Lung (tissue), 12 donors: Measurements from ENCODE around the gene MYH10. TPM values are rescaled to one million over a fixed set of nuclear protein-coding genes. Genes with fewer than 3 reads are reported as not detected.

Experiments
- ATAC-seq: fragments of 200-7000 bp; cut with Tn5 transposase; one replicate; pipeline ENCODE4 v1.9.1; 2020; ENCODE audit warnings: moderate number of reproducible peaks; ENCODE audit not compliant: insufficient read depth, low FRiP score
- DNase-seq, 3 donors: peaks; one replicate each; pipeline ENCODE4 v3.0.0-alpha.2; 2013 to 2017
- H3K27ac ChIP-seq, 2 donors: one replicate each; pipeline ENCODE4 v1.5.1; 2013; ENCODE audit warnings: mild to moderate bottlenecking in 2 of 2, moderate library complexity in 2 of 2, control low read depth in 1 of 2, inconsistent platforms in 1 of 2, low read depth in 1 of 2, low read length in 1 of 2
- H3K27me3 ChIP-seq, 3 donors: one replicate each; pipeline ENCODE4 v1.5.1; 2013; ENCODE audit warnings: low read length in 2 of 3; ENCODE audit not compliant: control insufficient read depth in 3 of 3, insufficient read depth in 3 of 3
- H3K36me3 ChIP-seq, 4 donors: one replicate each; pipeline ENCODE4 v1.5.1; 2013; ENCODE audit warnings: low read length in 4 of 4, mild to moderate bottlenecking in 1 of 4, moderate library complexity in 1 of 4; ENCODE audit not compliant: control insufficient read depth in 4 of 4, insufficient read depth in 4 of 4
- H3K4me1 ChIP-seq, 5 donors: one replicate each; pipeline ENCODE4 v1.5.1; 2013; ENCODE audit warnings: low read length in 5 of 5, mild to moderate bottlenecking in 2 of 5, moderate library complexity in 1 of 5; ENCODE audit not compliant: control insufficient read depth in 5 of 5, insufficient read depth in 5 of 5
- H3K4me3 ChIP-seq: one replicate; pipeline ENCODE4 v1.5.1; 2013; ENCODE audit warnings: mild to moderate bottlenecking, control low read depth, moderate library complexity
- H3K9ac ChIP-seq, 2 donors: one replicate each; pipeline ENCODE4 v1.5.1; 2013; ENCODE audit warnings: low read length in 2 of 2, control low read depth in 1 of 2; ENCODE audit not compliant: insufficient read depth in 1 of 2
- H3K9me3 ChIP-seq, 4 donors: one replicate each; pipeline ENCODE4 v1.5.1; 2013; ENCODE audit warnings: low read length in 3 of 4, mild to moderate bottlenecking in 1 of 4, moderate library complexity in 1 of 4; ENCODE audit not compliant: control insufficient read depth in 4 of 4, insufficient read depth in 3 of 4
- CTCF ChIP-seq: IDR thresholded peaks from 2 replicates; pipeline ENCODE4 v1.5.1; 2012; ENCODE audit warnings: mild to moderate bottlenecking; ENCODE audit errors: control extremely low read depth, extremely low read depth
- WGBS, 2 donors: extraction: QIAGEN DNeasy Blood & Tissue Kit; methylation state at CpG; one replicate each; pipeline ENCODE4 v1.1.7; 2013; 5-methylcytosine and 5-hydroxymethylcytosine counted together
- polyA plus RNA-seq, 2 donors: library from polyadenylated mRNA; stranded (reverse); fragments of 200-250 nt; gene quantifications; one replicate each; pipeline ENCODE4 v1.2.1, GENCODE V29; 2013
- total RNA-seq, 2 donors: library from RNA; depleted of rRNA in 1 of 2; stranded (reverse); fragments of >200 nt in 1 of 2; gene quantifications; one replicate each; pipeline ENCODE4 v1.2.1, GENCODE V29; 2014 to 2021
- donor health status: control.
- donor health status: control.
- donor health status: Bipolar disorder and iron deficiency.
- donor health status: healthy.
- donor health status: DM: yes; HTN: yes; CAD: no.

MYH10 gene
- total and polyA plus RNA-seq, 4 donors = 9.6 to 194 (median 44.7) TPM

- ATAC-seq = no peak
- H3K36me3 ChIP-seq = no peaks in the 10 kb centered on the region
- no peaks in the 10 kb centered on the region for H3K9me3 ChIP-seq
- H3K27me3 ChIP-seq = no peaks in the 10 kb centered on the region
- no peak for DNase-seq
- no peak overlapping the region for H3K27ac ChIP-seq
- no peaks in the 10 kb centered on the region for H3K4me1 ChIP-seq
- H3K9ac ChIP-seq = no peak overlapping the region
- no peak for TF ChIP-seq CTCF
- no peak overlapping the region for H3K4me3 ChIP-seq
- WGBS, 2 donors = 83 to 86% methylated on average over 1 of the region's 1 CpG
Measured at GRCh38 chr17:8639709-8640108, 9.2 kb upstream of the MYH10 start.

- ATAC-seq = no peak
- no peaks in the 10 kb centered on the region for H3K36me3 ChIP-seq
- no peak overlapping the region for H3K4me3 ChIP-seq
- TF ChIP-seq CTCF = no peak
- H3K4me1 ChIP-seq = peaks cover 0 to 27% (median 9%) of the 10 kb centered on the region in 5 donors
- 10 to 15% methylated on average over 3 of the region's 3 CpGs for WGBS, 2 donors
- no peak overlapping the region for H3K9ac ChIP-seq
- H3K9me3 ChIP-seq = peaks cover 0 to 2% (median 0%) of the 10 kb centered on the region in 4 donors
- no peak overlapping the region for H3K27ac ChIP-seq
- peak; percentile 21 to 44 (median 43) for DNase-seq
- H3K27me3 ChIP-seq = no peaks in the 10 kb centered on the region
Measured at GRCh38 chr17:8632061-8632460, 1.5 kb upstream of the MYH10 start.

GRCh38 chr17:8631554-8631877 lies 991 bp upstream of the MYH10 start:
- peak overlapping the region; percentile 2 to 82 for H3K9ac ChIP-seq
- no peaks in the 10 kb centered on the region for H3K27me3 ChIP-seq
- H3K4me3 ChIP-seq = peak overlapping the region; percentile 50
- no peak for ATAC-seq
- H3K4me1 ChIP-seq = peaks cover 0 to 27% (median 9%) of the 10 kb centered on the region in 5 donors
- H3K9me3 ChIP-seq = peaks cover 0 to 2% (median 0%) of the 10 kb centered on the region in 4 donors
- no peaks in the 10 kb centered on the region for H3K36me3 ChIP-seq
- no peak for TF ChIP-seq CTCF
- 2% methylated on average over 13 of the region's 13 CpGs for WGBS, 2 donors
- no peak for DNase-seq
- H3K27ac ChIP-seq = peak overlapping the region; percentile 70 to 96
